ENCODE measurements around the gene MGAT3.

DNA sequence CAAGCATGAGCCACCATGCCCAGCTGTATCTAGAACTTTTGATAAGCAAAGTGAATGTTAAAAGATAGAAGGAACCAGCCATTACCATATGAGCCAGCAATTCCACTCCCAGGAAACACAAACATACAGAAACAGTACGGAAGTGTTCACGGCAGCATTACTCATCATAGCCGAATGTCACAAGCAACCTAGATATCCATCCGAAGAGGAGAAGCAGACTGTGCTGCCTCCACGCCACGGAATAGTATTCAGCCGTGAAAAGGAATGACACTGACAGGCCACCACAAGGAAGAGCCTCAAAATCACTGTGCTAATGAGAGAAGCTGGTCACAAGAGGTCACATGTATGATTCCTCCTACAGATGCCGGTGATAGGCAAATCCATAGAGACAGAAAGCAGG lies 17.6 kb upstream of the MGAT3 start:
- TF ChIP-seq, protein P1, sequence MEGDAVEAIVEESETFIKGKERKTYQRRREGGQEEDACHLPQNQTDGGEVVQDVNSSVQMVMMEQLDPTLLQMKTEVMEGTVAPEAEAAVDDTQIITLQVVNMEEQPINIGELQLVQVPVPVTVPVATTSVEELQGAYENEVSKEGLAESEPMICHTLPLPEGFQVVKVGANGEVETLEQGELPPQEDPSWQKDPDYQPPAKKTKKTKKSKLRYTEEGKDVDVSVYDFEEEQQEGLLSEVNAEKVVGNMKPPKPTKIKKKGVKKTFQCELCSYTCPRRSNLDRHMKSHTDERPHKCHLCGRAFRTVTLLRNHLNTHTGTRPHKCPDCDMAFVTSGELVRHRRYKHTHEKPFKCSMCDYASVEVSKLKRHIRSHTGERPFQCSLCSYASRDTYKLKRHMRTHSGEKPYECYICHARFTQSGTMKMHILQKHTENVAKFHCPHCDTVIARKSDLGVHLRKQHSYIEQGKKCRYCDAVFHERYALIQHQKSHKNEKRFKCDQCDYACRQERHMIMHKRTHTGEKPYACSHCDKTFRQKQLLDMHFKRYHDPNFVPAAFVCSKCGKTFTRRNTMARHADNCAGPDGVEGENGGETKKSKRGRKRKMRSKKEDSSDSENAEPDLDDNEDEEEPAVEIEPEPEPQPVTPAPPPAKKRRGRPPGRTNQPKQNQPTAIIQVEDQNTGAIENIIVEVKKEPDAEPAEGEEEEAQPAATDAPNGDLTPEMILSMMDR (conservative IDR thresholded peaks at IDR 0.05; ENCODE audit: low read length) = no peak
- no peak for TF ChIP-seq EZH2phosphoT487 (IDR thresholded peaks at IDR 0.05; ENCODE audit: borderline replicate concordance, low read depth, low read length)

All from OCI-LY7 (cell line).